CD4-positive, alpha-beta T cell treated with Interleukin-10 for 1 hour (primary cell): ENCODE data around the gene THAP2.

ENCODE experiments used
- DNase-seq: peaks from one replicate; pipeline ENCODE4 v3.0.0-alpha.2; 2020

THAP2 gene

DNA sequence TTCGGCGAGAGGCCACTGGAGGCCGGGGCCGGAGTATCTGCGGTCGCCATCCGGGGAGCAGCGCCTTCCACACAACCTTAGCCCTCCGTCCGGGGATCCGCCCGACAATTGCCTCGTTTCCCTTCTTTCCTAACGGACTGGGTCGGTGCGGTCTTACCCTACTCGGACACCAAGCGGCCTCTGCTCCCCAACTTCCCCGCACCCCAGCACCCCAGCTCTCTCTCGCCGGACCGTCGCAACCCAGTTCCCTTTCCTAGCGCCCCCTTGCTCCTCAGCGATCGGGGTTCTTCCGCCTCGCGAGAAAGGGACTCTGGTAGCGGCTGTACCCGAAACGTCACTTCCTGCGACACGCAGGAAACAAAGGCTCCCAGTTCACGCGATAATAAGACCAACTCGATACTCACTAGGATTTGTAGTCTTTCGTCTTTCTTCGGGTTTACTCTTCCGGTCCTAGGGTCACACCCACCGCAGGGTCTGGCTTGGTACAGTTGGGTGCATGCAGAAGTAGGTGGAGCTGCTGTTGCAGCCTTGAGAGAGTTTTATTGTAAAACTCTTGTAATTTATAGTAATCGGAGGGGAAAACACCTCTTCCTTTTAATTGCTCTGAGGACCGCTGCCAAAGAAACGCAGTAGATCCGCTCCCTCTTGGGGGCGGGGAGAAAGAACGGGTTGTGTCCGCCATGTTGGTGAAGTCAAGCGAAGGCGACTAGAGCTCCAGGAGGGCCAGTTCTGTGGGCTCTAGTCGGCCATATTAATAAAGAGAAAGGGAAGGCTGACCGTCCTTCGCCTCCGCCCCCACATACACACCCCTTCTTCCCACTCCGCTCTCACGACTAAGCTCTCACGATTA, at the start of gene THAP2, which contains the start of gene ZFC3H1:
Gene THAP2, plus strand, starts transcription at position 741 of the 850 bp plus-strand sequence. CDS start 209 bp downstream, outside the sequence.
Gene ZFC3H1, minus strand, starts transcription at position 288 of the 850 bp plus-strand sequence. Its CDS starts 238 bp downstream, at position 50.
- peak; percentile 97 for DNase-seq

DNA sequence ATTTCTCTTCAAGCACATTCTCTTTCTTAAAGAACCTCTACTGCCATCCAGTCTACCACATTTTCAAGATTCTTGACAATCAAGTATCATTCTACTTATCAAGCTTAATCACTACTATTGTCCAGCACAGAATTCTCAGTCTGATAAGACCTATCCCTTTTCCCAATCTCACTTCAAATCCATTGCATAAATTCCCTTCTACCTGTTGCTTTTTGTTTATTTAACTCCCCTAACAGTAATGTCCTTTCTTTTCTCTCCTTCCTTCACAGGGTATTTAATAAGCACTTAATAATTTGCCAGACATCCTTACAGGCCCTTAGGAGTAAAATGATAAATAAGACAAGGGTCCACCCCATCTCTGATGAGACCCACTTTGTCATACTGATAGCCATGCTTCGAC, 42.2 kb upstream of the THAP2 start:
- no peak for DNase-seq

DNA sequence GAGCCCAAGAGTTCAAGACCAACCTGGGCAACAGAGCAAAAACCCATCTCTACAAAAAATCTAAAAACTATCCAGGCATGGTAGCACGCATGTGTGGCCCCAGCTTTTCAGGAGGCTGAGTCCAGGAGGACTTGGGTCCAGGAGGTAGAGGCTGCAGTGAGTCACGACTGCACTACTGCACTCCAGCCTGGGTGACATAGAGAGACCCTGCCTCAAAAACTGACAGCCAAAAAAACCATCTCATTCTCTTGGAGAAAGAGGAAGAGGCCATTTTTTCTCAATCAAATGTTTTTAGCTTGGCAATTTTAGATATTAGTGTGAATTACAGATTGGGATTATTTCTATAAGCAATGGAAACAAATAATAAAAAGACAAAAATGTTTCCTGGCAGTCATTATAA, 38.6 kb upstream of the THAP2 start:
- DNase-seq: no peak

GRCh38 chr12:71626098-71626497, 38.0 kb upstream of the THAP2 start:
- no peak for DNase-seq

DNA sequence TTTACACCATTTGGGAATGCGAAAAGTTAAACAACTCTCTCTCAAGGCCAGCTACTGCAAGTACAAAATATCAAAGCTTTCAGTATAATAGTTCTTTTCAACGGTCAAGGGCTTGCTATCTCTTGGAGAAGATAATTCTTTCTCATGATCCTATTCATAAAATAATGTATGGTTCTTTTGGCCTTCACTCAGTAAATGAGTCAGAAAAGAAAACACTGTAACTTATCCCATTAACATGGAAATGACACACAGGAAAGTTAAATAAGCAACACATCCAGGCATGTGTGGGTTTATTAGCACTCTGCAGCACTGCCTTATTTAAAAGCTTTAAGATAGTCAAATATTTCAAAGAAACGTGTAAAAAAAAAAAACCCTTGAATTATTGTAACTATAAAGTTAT, 37.3 kb upstream of the THAP2 start:
- DNase-seq: no peak

GRCh38 chr12:71627438-71628002, 36.6 kb upstream of the THAP2 start:
- DNase-seq: no peak

- DNase-seq: peak; percentile 68
Observed at GRCh38 chr12:71636704-71637115, 27.4 kb upstream of the THAP2 start.

DNA sequence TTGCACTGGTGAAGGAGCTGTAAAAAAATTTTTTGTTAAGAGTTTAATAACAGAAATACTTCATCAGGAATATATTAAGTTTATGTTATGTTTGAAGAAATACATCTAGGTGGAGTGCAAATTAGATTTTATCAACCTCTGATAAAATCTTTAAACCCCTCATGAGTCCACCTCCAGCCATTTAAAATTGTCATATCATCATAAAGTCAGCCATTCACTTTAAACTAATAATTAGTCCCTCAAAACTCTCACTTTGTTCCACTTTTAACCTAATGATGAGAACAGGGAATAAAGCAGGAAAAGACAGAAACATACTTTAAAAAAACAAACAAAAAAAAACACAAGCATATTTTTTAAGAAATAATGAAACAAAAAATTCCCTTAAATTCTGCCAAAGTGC, 25.6 kb upstream of the THAP2 start:
- no peak for DNase-seq

DNA sequence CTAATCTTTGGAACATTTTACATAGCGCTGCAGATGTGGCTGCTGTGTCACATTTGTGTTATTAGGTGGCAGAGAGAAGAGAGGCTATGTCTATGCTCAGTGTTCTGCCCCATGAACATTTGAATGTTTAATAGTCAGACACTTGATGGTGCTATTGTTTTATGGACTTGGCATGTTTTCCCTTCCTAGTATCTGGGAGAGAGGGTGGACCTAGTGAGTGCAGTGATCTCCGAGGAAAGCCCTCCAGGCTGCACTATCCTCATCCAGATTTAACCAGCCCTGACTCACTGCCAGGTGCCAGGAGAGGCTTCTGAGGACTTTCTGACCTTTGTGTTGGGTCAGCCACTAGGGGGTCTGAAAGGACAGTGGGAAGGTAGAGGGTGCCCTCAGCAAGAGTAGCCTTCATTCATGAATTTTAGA, 24.8 kb upstream of the THAP2 start:
- DNase-seq: no peak

DNA sequence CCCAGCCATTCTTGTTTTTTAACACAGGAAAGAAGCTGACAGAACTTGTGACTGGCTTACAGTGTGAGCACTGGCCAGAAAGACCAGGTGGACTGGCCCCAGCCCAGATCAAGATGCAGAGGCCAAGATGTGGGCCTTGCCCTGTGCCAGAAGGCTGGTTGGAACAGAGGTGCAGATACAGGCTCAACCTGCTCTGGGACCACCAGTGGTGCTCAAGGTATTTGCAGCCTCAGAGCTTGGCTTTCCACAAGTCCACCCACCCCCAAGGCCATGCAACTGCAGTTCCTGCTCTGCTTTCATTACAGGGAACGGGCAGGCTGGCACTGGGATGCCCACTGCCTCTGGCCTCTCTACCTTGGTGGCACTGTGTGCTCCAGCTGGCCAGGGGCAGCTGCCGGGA, 23.8 kb upstream of the THAP2 start:
- no peak for DNase-seq

GRCh38 chr12:71641390-71641789, 22.7 kb upstream of the THAP2 start:
- DNase-seq: no peak

DNA sequence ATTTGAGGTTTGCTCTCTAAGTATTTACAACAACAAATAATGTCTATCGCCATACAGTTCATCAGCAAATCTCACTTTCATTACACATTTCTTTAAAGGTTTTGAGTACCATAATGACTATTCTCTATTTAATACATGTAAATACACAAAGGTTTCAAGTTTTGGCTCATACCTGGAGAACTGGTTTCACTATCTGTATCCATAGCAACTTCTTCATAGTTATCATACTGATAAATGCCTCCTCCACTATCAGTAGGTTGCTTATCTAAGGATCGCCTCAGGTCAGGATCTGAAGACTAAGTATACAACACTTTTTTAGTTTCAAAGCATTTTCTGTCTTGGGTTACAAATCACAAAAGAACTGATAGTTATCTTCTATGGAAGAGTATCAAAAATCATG, 21.8 kb upstream of the THAP2 start:
- no peak for DNase-seq

GRCh38 chr12:71645268-71645667, 18.8 kb upstream of the THAP2 start:
- DNase-seq: no peak

- DNase-seq: no peak
Observed at GRCh38 chr12:71646512-71646911, 17.6 kb upstream of the THAP2 start.

GRCh38 chr12:71648537-71648936, 15.6 kb upstream of the THAP2 start:
- no peak for DNase-seq

GRCh38 chr12:71649401-71649800, 14.7 kb upstream of the THAP2 start:
- DNase-seq: no peak

DNA sequence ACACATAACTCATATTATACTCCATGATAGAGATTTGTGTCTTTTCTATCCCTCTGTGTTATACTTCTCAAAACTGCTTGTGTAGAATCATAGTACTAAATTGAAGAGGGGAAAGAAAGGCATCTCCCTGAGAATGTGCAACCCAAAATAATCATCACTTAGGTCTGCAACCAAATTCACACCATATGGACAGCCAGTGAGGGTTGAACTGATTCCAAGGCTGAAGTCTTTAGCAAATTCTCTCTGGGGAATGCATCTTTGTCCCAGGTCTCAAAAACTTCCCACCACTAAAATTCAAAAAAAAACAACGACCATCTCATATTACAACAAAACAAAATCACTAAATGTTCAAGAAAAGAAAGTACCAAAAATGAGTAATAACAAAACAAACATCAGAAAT, 11.4 kb upstream of the THAP2 start:
- DNase-seq: no peak

DNA sequence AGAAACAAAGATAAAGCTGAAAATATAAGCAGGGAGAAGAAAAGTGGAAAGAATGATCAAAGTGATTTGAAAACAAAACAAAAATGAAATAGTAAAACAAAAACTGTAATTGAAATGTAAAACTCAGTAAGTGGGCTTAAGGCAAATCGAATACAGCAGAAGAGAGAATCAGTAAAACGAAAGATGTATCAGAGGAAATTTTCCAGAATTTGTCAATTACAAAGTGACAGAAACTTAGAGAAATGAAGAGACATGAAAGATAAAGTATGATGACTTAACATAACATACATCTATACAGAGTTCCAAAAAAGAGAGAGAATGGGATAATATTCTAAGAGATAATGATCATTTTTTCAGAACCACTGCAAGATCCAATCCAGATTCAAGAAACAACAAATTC, 11.0 kb upstream of the THAP2 start:
- DNase-seq: no peak

GRCh38 chr12:71654200-71654599, 9.9 kb upstream of the THAP2 start:
- DNase-seq: no peak

DNA sequence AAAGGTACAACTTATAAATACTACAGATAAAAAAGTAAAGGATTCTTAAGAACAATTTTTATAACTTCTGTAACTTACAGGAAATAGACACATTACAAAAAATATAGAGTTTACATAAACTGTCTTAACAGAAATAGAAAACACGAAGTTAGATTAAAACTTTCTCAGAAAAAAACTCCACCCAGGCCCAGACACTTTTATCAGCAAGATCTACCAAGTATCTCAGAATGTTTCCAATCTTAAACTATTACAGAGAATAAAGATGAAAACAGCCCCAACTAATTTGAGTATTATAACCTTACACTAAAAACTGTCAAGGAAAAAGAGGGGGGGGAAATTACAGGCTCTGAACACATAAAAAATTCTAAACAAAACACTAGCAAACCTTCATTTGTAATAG, 8.6 kb upstream of the THAP2 start:
- DNase-seq: no peak

GRCh38 chr12:71655907-71656306, 8.2 kb upstream of the THAP2 start:
- no peak for DNase-seq

- DNase-seq: no peak
Observed at GRCh38 chr12:71656740-71657139, 7.4 kb upstream of the THAP2 start.

GRCh38 chr12:71661977-71662530, 2.0 kb upstream of the THAP2 start:
- no peak for DNase-seq
